Keratinocyte (primary cell): ENCODE measurements around the gene ASTN2.

ENCODE experiments used
- EZH2 ChIP-seq: IDR thresholded peaks from one replicate; pipeline ENCODE4 v1.6.1; 2012; ENCODE audit warnings: inconsistent platforms, mild to moderate bottlenecking, low read length, moderate library complexity
- TF ChIP-seq, protein P1 (sequence below), 3 experiments: IDR thresholded peaks in 1 of 3; conservative IDR thresholded peaks in 1 of 3; optimal IDR thresholded peaks in 1 of 3; 2 replicates in 2 of 3; 3 replicates in 1 of 3; pipeline versions ENCODE3 to v1.5.1; 2011; ENCODE audit warnings: low read length in 3 of 3, mild to moderate bottlenecking in 3 of 3, moderate library complexity in 2 of 3, control low read depth in 1 of 3, inconsistent platforms in 1 of 3; ENCODE audit not compliant: insufficient read depth in 2 of 3; ENCODE audit errors: extremely low read depth in 1 of 3

GRCh38 chr9:116966199-116966598, 448.7 kb downstream of the ASTN2 start:
- TF ChIP-seq, protein P1, sequence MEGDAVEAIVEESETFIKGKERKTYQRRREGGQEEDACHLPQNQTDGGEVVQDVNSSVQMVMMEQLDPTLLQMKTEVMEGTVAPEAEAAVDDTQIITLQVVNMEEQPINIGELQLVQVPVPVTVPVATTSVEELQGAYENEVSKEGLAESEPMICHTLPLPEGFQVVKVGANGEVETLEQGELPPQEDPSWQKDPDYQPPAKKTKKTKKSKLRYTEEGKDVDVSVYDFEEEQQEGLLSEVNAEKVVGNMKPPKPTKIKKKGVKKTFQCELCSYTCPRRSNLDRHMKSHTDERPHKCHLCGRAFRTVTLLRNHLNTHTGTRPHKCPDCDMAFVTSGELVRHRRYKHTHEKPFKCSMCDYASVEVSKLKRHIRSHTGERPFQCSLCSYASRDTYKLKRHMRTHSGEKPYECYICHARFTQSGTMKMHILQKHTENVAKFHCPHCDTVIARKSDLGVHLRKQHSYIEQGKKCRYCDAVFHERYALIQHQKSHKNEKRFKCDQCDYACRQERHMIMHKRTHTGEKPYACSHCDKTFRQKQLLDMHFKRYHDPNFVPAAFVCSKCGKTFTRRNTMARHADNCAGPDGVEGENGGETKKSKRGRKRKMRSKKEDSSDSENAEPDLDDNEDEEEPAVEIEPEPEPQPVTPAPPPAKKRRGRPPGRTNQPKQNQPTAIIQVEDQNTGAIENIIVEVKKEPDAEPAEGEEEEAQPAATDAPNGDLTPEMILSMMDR (optimal IDR thresholded peaks at IDR 0.05 in 1 of 3, IDR thresholded peaks at IDR 0.05 in 1 of 3, conservative IDR thresholded peaks at IDR 0.05 in 1 of 3; ENCODE audit: extremely low read depth in 1 of 3, insufficient read depth in 2 of 3, low read length in 3 of 3), result no peak
- TF ChIP-seq EZH2, result no peak
